ENCODE measurements around the gene STPG2.

DNA sequence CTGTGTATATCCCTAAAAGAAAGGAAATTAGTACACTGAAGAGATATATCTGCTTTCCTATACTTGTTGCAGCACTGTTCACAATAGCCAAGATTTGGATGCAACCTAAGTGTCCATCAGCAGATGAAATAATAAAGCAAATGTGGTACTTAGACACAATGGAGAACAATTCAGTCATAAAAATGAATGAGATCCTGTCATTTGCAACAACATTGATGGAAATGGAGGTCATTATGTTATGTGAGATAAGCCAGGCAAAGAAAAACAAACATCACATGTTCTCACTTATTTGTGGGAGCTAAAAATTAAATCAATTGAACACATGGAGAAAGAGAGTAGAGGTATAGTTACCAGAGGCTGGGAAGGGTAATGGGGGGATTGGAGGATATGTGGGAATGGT lies 611.9 kb downstream of the STPG2 start:
- TF ChIP-seq, protein P1, sequence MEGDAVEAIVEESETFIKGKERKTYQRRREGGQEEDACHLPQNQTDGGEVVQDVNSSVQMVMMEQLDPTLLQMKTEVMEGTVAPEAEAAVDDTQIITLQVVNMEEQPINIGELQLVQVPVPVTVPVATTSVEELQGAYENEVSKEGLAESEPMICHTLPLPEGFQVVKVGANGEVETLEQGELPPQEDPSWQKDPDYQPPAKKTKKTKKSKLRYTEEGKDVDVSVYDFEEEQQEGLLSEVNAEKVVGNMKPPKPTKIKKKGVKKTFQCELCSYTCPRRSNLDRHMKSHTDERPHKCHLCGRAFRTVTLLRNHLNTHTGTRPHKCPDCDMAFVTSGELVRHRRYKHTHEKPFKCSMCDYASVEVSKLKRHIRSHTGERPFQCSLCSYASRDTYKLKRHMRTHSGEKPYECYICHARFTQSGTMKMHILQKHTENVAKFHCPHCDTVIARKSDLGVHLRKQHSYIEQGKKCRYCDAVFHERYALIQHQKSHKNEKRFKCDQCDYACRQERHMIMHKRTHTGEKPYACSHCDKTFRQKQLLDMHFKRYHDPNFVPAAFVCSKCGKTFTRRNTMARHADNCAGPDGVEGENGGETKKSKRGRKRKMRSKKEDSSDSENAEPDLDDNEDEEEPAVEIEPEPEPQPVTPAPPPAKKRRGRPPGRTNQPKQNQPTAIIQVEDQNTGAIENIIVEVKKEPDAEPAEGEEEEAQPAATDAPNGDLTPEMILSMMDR (IDR thresholded peaks at IDR 0.05), result no peak
- no peak for TF ChIP-seq POLR2A (IDR thresholded peaks at IDR 0.05)
- no peak for TF ChIP-seq POLR2AphosphoS5 (IDR thresholded peaks at IDR 0.05)
- no peak for TF ChIP-seq EP300 (IDR thresholded peaks at IDR 0.05; ENCODE audit: low read depth)

Measured in transverse colon (tissue), 4 donors.